SKM-1 treated with dmso at 0.1 percent for 144 hours (cell line): ENCODE data around the gene GALNT3.

ENCODE experiments used
- DNase-seq: peaks from one replicate; lab custom pipeline; 2025; ENCODE audit not compliant: unreplicated experiment; lab: John Stamatoyannopoulos, UW

GALNT3 gene

GRCh38 chr2:165793779-165794535 is at the start of gene GALNT3:
Gene GALNT3 (minus strand): TSS chr2:165794247. CDS start chr2:165770700, 23,547 bp downstream.
- DNase-seq = no peak

- DNase-seq = peak; percentile 100
These were observed 49.3 kb upstream of the GALNT3 start for GRCh38 chr2:165843351-165843750.

DNA sequence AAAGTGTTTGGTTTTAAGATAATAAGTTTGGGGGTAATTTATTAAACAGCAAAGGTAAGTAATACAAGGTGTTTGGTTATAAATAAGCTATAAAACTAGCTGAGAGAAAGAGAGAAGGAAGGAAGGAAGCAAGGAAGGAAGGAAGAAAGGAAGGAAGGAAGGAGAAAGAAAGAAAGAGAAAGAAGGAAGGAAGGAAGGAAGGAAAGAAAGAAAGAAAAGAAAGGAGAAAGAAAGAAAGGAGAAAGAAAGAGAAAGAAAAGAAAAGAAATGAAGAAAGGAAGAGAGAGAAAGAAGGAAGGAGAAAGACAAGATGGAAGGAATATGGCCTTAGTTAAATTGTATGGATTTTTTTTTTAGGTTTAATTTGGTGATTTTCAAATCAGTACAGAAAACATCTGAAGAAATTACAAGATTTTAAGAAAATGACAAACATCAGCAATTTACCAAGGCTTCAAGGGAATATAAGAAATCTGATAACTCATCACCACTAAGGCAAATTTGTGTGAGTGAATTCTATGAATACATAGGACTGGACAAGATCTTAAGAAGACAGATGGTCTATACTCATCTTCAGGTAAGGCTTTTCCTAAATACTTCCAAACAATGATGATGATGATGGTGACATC is 46.4 kb upstream of the GALNT3 start:
- DNase-seq = no peak

DNA sequence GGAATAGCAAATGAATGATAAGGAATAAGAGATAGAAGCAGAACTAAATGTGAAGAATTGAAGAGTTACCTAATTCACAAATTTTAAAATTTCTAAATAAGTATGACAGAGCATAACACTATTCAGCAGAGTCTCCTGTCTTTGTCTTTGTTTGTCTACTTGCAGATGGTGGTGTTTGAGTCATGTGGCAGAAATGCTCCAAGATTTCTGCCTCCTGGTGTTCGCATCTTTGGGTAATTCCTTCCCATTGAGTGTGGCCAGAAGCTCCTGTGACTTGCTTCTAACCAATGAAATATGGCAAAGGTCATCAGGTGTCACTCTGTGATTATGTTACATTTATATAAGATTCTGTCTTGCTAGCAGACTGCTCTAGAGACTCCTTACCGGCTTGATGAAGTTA is 45.6 kb upstream of the GALNT3 start:
- no peak for DNase-seq

DNA sequence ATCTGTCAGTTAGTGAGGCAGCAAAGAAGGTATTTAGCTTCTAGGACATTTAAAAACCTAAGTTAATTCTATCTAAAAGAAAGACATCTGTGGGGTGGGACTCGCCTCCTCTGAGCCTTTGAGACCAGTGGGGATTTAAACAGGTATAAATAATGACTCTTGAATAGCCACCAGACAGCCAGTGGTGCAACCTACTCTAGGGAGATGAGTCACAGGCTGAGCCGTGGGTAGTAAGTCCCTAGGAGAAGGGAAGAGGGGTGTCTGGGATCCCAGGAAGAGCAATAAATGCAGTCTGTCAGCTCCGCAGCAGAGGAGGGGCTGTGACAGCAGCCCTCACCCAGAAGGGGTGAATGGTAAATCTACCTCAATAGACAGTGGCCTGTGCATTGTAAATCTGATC is 43.1 kb upstream of the GALNT3 start:
- no peak for DNase-seq

DNA sequence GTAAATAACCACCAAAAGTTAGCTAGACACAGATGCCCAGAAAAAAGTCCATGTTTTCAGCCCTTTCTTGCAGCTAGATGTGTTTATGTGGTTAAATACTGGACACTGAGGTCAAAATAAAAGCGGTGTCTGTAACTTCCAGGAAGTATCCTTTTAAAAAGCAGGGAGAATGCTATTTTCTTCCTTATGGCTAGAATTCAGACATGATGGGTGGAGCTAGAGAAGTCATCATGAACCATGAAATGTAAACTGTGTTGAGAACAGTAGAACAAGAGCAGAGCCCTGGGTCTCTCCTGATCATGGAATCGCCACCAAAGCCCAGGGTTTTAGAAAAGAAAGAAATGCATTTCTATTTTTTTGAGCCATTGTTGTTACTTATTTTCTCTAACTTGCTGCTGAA is 41.3 kb upstream of the GALNT3 start:
- no peak for DNase-seq

GRCh38 chr2:165833156-165833555 is 39.1 kb upstream of the GALNT3 start:
- DNase-seq = no peak

GRCh38 chr2:165827921-165828276 is 33.9 kb upstream of the GALNT3 start:
- DNase-seq = no peak

GRCh38 chr2:165827016-165827920 is 33.2 kb upstream of the GALNT3 start:
- no peak for DNase-seq

- no peak for DNase-seq
These were observed 31.0 kb upstream of the GALNT3 start for GRCh38 chr2:165825041-165825440.

GRCh38 chr2:165820296-165820695 is 26.2 kb upstream of the GALNT3 start:
- DNase-seq = no peak

DNA sequence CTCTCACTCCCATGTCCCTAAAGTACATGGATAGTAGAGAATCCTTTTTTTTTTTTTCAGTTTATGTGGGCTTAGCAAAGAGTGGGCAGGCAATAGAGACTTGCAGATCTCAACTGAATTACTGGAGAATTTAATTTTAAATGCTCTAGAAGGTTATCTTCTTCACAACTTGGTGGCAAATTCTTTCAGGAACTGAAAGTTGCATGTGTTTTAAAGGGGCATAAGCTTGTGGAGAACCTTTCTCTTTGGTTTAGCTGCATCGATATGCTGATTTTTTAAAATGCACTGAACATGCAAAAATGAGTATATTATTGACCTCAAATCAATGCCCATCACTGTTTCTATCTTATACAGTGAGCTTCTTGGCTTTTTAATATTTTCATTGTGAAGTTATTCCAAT is 24.9 kb upstream of the GALNT3 start:
- DNase-seq = no peak

DNA sequence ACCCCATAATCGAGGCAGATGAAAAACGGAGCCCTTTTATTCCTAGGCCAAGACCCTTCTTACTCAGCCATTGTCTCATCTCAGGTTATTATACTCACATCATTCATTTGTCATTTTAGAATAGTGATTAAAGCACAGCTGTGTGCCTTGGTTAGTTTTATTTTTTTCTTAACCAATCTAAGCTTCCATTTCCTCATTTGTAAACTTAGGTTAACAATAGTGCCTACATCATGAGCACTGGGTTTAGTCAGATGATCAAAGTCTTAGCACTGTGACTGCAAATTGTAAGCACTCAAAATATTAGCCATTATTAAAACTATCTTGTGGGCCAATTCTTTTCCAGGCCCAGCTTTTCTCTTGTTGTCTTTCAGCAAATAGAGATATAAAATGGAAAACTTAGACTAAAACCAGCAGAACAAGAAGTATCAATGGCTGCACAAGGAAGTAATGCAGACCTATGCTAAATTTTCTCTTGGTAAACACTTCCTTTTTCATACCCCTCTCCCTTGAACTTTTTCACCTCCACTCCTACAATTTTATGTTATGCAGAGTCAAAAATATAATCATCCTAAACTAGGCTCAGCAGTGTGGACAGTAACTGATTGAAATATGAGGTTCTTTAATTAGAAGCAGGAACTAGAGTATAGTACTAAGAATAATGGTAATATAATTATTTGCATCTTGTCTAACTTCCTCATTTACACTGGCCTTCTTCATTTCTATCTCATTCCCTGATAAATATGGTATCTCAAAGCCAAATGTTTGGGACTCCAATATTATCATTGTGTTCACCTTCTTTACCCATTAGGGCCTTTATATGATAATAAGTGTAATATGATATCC is 21.5 kb upstream of the GALNT3 start:
- DNase-seq = peak; percentile 62

- no peak for DNase-seq
These were observed 20.4 kb upstream of the GALNT3 start for GRCh38 chr2:165814473-165814872.

GRCh38 chr2:165811592-165812370 is 17.7 kb upstream of the GALNT3 start:
- DNase-seq = no peak

- DNase-seq = no peak
These were observed 16.4 kb upstream of the GALNT3 start for GRCh38 chr2:165810418-165810817.

- no peak for DNase-seq
These were observed 10.7 kb upstream of the GALNT3 start for GRCh38 chr2:165804719-165805118.

DNA sequence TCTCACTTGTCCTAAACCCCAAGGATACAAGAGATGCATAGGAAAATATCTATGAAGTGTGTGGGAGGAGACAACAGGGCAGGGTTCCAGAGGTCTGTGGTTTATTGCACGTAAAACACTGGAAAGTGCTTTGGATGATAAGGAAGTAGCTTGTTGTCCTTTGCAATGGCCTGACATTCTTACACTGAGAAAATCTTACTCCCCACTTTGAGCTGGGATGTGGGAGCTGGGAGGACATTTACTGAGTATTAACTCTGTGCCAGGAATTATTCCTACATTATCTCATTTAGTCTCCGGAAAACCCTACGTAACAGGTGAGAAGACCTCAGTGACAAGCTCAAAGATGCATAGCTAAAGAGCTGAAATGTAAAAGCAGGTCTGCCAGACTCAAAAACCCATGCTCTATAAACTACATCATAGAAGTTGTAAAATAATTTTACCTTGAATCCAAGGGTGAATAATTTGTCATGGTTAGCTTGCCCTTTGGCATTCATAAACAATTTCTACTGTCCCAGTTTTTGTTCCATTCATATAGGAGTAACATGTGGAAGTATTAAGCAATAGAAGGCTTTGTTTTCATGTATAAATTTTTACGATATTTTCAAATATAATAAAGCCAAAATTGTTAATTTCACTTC is 9.2 kb upstream of the GALNT3 start:
- DNase-seq = no peak

GRCh38 chr2:165801176-165801575 is 7.1 kb upstream of the GALNT3 start:
- no peak for DNase-seq
